H9 (cell line): ENCODE data around the gene MYRF. TPM values are rescaled to one million over a fixed set of nuclear protein-coding genes. Genes with fewer than 3 reads are reported as not detected.

ENCODE experiments used
- DNase-seq: peaks from one replicate; pipeline ENCODE4 v3.0.0-alpha.2; 2017
- H2AFZ ChIP-seq: one replicate; pipeline ENCODE4 v1.6.1; 2013; ENCODE audit warnings: mild to moderate bottlenecking, low read length, control low read depth, moderate library complexity
- H2AK5ac ChIP-seq: 2 replicates; pipeline ENCODE4 v1.6.1; 2013; ENCODE audit warnings: low read length, control low read depth, mixed read lengths; ENCODE audit not compliant: insufficient read length
- H2BK120ac ChIP-seq: one replicate; pipeline ENCODE4 v1.6.1; 2013; ENCODE audit warnings: low read depth, mild to moderate bottlenecking, low read length, control low read depth, inconsistent platforms; ENCODE audit not compliant: poor library complexity, severe bottlenecking
- H2BK12ac ChIP-seq: 2 replicates; pipeline ENCODE4 v1.6.1; 2013; ENCODE audit warnings: low read length, control low read depth, mixed read lengths, low read depth; ENCODE audit not compliant: insufficient read length
- H2BK15ac ChIP-seq: 2 replicates; pipeline ENCODE4 v1.6.1; 2013; ENCODE audit warnings: low read depth, low read length, control low read depth
- H2BK20ac ChIP-seq: one replicate; pipeline ENCODE4 v1.6.1; 2013; ENCODE audit warnings: low read depth, mild to moderate bottlenecking, low read length, control low read depth, inconsistent platforms; ENCODE audit not compliant: poor library complexity, severe bottlenecking
- H2BK5ac ChIP-seq: 2 replicates; pipeline ENCODE4 v1.6.1; 2013; ENCODE audit warnings: low read length, control low read depth, mixed read lengths; ENCODE audit not compliant: insufficient read length
- H3K14ac ChIP-seq: 2 replicates; pipeline ENCODE4 v1.6.1; 2013; ENCODE audit warnings: low read length, control low read depth; ENCODE audit not compliant: insufficient read depth
- H3K18ac ChIP-seq: 2 replicates; pipeline ENCODE4 v1.6.1; 2013; ENCODE audit warnings: low read depth, mild to moderate bottlenecking, mixed read lengths, low read length, control low read depth; ENCODE audit not compliant: insufficient read length
- H3K23ac ChIP-seq: 2 replicates; pipeline ENCODE4 v1.6.1; 2013; ENCODE audit warnings: low read length, control low read depth, mixed read lengths, low read depth; ENCODE audit not compliant: insufficient read length
- H3K23me2 ChIP-seq: 2 replicates; pipeline ENCODE4 v1.6.1; 2013; ENCODE audit warnings: low read depth, mild to moderate bottlenecking, mixed read lengths, low read length, control low read depth; ENCODE audit not compliant: insufficient read length, poor library complexity, severe bottlenecking
- H3K27ac ChIP-seq: 2 replicates; pipeline ENCODE4 v1.5.1; 2013; ENCODE audit warnings: low read length, control low read depth, mixed read lengths, low read depth; ENCODE audit not compliant: insufficient read length
- H3K27me3 ChIP-seq: 2 replicates; pipeline ENCODE4 v1.6.1; 2013; ENCODE audit warnings: low read length, control low read depth, inconsistent platforms; ENCODE audit not compliant: insufficient read depth
- H3K4ac ChIP-seq: 2 replicates; pipeline ENCODE4 v1.6.1; 2013; ENCODE audit warnings: low read depth, mild to moderate bottlenecking, control low read depth, inconsistent platforms, low read length, moderate library complexity
- H3K4me1 ChIP-seq: 2 replicates; pipeline ENCODE4 v1.6.1; 2013; ENCODE audit warnings: low read length, control low read depth, inconsistent platforms; ENCODE audit not compliant: insufficient read depth
- H3K4me2 ChIP-seq: 2 replicates; pipeline ENCODE4 v1.6.1; 2013; ENCODE audit warnings: low read length, control low read depth, mixed read lengths; ENCODE audit not compliant: insufficient read length, insufficient read depth
- H3K56ac ChIP-seq: 2 replicates; pipeline ENCODE4 v1.6.1; 2013; ENCODE audit warnings: low read depth, mild to moderate bottlenecking, mixed read lengths, low read length, control low read depth; ENCODE audit not compliant: insufficient read length
- H3K79me1 ChIP-seq: 2 replicates; pipeline ENCODE4 v1.6.1; 2013; ENCODE audit warnings: low read depth, mild to moderate bottlenecking, moderate library complexity, low read length, control low read depth, inconsistent platforms; ENCODE audit not compliant: insufficient read depth, poor library complexity, severe bottlenecking
- H3K79me2 ChIP-seq: 2 replicates; pipeline ENCODE4 v1.6.1; 2013; ENCODE audit warnings: low read length, control low read depth, inconsistent platforms; ENCODE audit not compliant: insufficient read depth
- H3K9ac ChIP-seq: 2 replicates; pipeline ENCODE4 v1.6.1; 2013; ENCODE audit warnings: low read length, control low read depth, mixed read lengths; ENCODE audit not compliant: insufficient read length; ENCODE audit errors: extremely low read depth
- H3K9me3 ChIP-seq: one replicate; pipeline ENCODE4 v1.6.1; 2013; ENCODE audit warnings: low read depth, low read length, inconsistent platforms; ENCODE audit not compliant: control insufficient read depth
- H3T11ph ChIP-seq: one replicate; pipeline ENCODE4 v1.6.1; 2013; ENCODE audit warnings: mild to moderate bottlenecking, low read length, control low read depth, inconsistent platforms
- H4K20me1 ChIP-seq: one replicate; pipeline ENCODE4 v1.6.1; 2013; ENCODE audit not compliant: control insufficient read depth, insufficient read length, insufficient read depth
- H4K5ac ChIP-seq: 2 replicates; pipeline ENCODE4 v1.6.1; 2013; ENCODE audit warnings: low read depth, mild to moderate bottlenecking, mixed read lengths, low read length, control low read depth; ENCODE audit not compliant: insufficient read length
- H4K8ac ChIP-seq: replicated peaks from 2 replicates; pipeline ENCODE4 v1.6.1; 2013; ENCODE audit warnings: low read length, control low read depth, mixed read lengths, low read depth; ENCODE audit not compliant: insufficient read length
- H4K91ac ChIP-seq: 2 replicates; pipeline ENCODE4 v1.6.1; 2013; ENCODE audit warnings: low read depth, mild to moderate bottlenecking, moderate library complexity, mixed read lengths, low read length, control low read depth; ENCODE audit not compliant: insufficient read length
- H3K27ac Mint-ChIP-seq, 3 experiments: 2 replicates in 2 of 3; 3 replicates in 1 of 3; pipeline ENCODE4 v1.8.0; 2020 to 2021; ENCODE audit warnings: mixed read lengths in 3 of 3, mild to moderate bottlenecking in 1 of 3, moderate library complexity in 1 of 3
- H3K27me3 Mint-ChIP-seq: 2 replicates; pipeline ENCODE4 v1.8.0; 2021; ENCODE audit warnings: low read depth, mild to moderate bottlenecking, moderate library complexity, mixed read lengths
- H3K36me3 Mint-ChIP-seq, 3 experiments: 2 replicates in 2 of 3; 3 replicates in 1 of 3; pipeline ENCODE4 v1.8.0; 2020 to 2021; ENCODE audit warnings: low read depth in 3 of 3, mixed read lengths in 3 of 3; ENCODE audit not compliant: insufficient read depth in 1 of 3
- H3K4me1 Mint-ChIP-seq, 2 experiments: 2 replicates each; pipeline ENCODE4 v1.8.0; 2020; ENCODE audit warnings: mixed read lengths in 2 of 2
- H3K4me3 Mint-ChIP-seq, 2 experiments: 2 replicates in 1 of 2; 3 replicates in 1 of 2; pipeline ENCODE4 v1.8.0; 2020 to 2021; ENCODE audit warnings: mild to moderate bottlenecking in 2 of 2, mixed read lengths in 2 of 2, moderate library complexity in 1 of 2
- H3K9me3 Mint-ChIP-seq, 2 experiments: 2 replicates in 1 of 2; 3 replicates in 1 of 2; pipeline ENCODE4 v1.8.0; 2020; ENCODE audit warnings: mild to moderate bottlenecking in 2 of 2, mixed read lengths in 2 of 2, moderate library complexity in 1 of 2
- WGBS: extraction: QIAGEN DNeasy Blood & Tissue Kit; methylation state at CpG from one replicate; pipeline ENCODE4 v1.1.7; 2013; ENCODE audit warnings: missing lambda C conversion rate, low lambda C conversion rate, mixed read lengths; ENCODE audit not compliant: insufficient read length; ENCODE audit errors: extremely low coverage; 5-methylcytosine and 5-hydroxymethylcytosine counted together
- total RNA-seq: library from RNA; stranded (reverse); gene quantifications from 2 replicates; pipeline ENCODE4 v1.2.1, GENCODE V29; 2021
- TF ChIP-seq, protein P1 (sequence below): fragments of 200-600 bp; sonication (generic); conservative IDR thresholded peaks from 3 replicates; pipeline ENCODE4 v1.8.0; 2021; ENCODE audit warnings: antibody characterized with exemption, mild to moderate bottlenecking

MYRF gene
- total RNA-seq, 1 experiment from 2014 or later: 13.9 TPM

DNA sequence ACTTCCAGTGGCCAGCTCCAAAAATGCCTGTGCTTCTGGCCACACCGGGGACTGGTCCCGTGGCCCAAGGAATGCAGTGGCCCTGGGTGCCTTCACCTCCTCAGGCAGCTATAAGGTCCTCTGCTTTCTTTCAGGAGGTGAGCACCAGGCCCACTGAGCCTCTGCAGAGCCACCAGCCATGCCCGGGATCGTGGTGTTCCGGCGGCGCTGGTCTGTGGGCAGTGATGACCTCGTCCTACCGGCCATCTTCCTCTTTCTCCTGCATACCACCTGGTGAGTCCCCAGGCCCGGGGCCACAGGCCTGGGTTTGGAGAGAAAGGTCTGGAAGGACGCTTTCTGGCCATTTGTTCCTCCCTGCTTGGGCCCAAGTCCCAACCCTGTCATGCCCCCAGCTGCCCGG lies 32.5 kb upstream of the MYRF start:
- H2BK20ac ChIP-seq: no peak overlapping the region
- H2BK5ac ChIP-seq: no peak overlapping the region
- no peak overlapping the region for H3K4me2 ChIP-seq
- H3K14ac ChIP-seq: no peak overlapping the region
- H2BK15ac ChIP-seq: no peak overlapping the region
- H2BK120ac ChIP-seq: no peak overlapping the region
- no peaks in the 10 kb centered on the region for H3K27me3 ChIP-seq
- H3K27ac Mint-ChIP-seq: no peak overlapping the region
- H3K56ac ChIP-seq: no peak overlapping the region
- H3K36me3 Mint-ChIP-seq: peaks cover 0 to 12% (median 9%) of the 10 kb centered on the region in 3 experiments; a peak in 3 of 7 replicates
- no peaks in the 10 kb centered on the region for H3K9me3 Mint-ChIP-seq
- WGBS: no CpG with 5 or more reads among the region's 12 CpGs
- H3K9me3 ChIP-seq: no peaks in the 10 kb centered on the region
- no peak overlapping the region for H4K8ac ChIP-seq
- H3K27ac ChIP-seq: no peak overlapping the region
- H2AFZ ChIP-seq: no peak overlapping the region
- H3K4me1 ChIP-seq: peaks cover 5% of the 10 kb centered on the region; the same call in 1 of the 2 replicates
- no peak for DNase-seq
- H3K4me3 Mint-ChIP-seq: no peak overlapping the region; a peak in 1 of 5 replicates
- H3K4me1 Mint-ChIP-seq: peaks cover 35 to 38% of the 10 kb centered on the region in 2 experiments
- no peak overlapping the region for H4K91ac ChIP-seq
- H3K79me2 ChIP-seq: no peaks in the 10 kb centered on the region; the same call in 1 of the 2 replicates
- H3K18ac ChIP-seq: no peak overlapping the region
- no peak overlapping the region for H3K23ac ChIP-seq
- no peak overlapping the region for H3K9ac ChIP-seq
- H3K79me1 ChIP-seq: no peaks in the 10 kb centered on the region
- H3T11ph ChIP-seq: no peak overlapping the region
- H3K27me3 Mint-ChIP-seq: no peaks in the 10 kb centered on the region
- H2AK5ac ChIP-seq: no peak overlapping the region
- no peaks in the 10 kb centered on the region for H4K20me1 ChIP-seq
- H3K4ac ChIP-seq: no peak overlapping the region
- no peak overlapping the region for H4K5ac ChIP-seq
- H2BK12ac ChIP-seq: no peak overlapping the region
- peaks cover 4% of the 10 kb centered on the region for H3K23me2 ChIP-seq
- TF ChIP-seq, protein P1, sequence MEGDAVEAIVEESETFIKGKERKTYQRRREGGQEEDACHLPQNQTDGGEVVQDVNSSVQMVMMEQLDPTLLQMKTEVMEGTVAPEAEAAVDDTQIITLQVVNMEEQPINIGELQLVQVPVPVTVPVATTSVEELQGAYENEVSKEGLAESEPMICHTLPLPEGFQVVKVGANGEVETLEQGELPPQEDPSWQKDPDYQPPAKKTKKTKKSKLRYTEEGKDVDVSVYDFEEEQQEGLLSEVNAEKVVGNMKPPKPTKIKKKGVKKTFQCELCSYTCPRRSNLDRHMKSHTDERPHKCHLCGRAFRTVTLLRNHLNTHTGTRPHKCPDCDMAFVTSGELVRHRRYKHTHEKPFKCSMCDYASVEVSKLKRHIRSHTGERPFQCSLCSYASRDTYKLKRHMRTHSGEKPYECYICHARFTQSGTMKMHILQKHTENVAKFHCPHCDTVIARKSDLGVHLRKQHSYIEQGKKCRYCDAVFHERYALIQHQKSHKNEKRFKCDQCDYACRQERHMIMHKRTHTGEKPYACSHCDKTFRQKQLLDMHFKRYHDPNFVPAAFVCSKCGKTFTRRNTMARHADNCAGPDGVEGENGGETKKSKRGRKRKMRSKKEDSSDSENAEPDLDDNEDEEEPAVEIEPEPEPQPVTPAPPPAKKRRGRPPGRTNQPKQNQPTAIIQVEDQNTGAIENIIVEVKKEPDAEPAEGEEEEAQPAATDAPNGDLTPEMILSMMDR: no peak
